BLaER1 (cell line): ENCODE results near the gene COX4I1.
"Not testable (repeated sequence)": the region's sequence is repeated elsewhere in the genome, so short reads cannot be mapped to it uniquely, and the experiment has no call there.

ENCODE experiments used
- H3K27ac ChIP-seq: shearing (Covaris generic); formaldehyde crosslinking; 2 replicates; pipeline ENCODE4 v1.8.1; 2022
- H3K27me3 ChIP-seq: shearing (Covaris generic); formaldehyde crosslinking; 2 replicates; pipeline ENCODE4 v1.8.1; 2022
- H3K36me3 ChIP-seq: shearing (Covaris generic); formaldehyde crosslinking; 2 replicates; pipeline ENCODE4 v1.8.1; 2022
- H3K4me1 ChIP-seq: shearing (Covaris generic); formaldehyde crosslinking; 2 replicates; pipeline ENCODE4 v1.8.1; 2022
- H3K4me2 ChIP-seq: shearing (Covaris generic); formaldehyde crosslinking; 2 replicates; pipeline ENCODE4 v1.8.1; 2022
- H3K4me3 ChIP-seq: shearing (Covaris generic); formaldehyde crosslinking; 2 replicates; pipeline ENCODE4 v1.8.1; 2022
- H3K9ac ChIP-seq: shearing (Covaris generic); formaldehyde crosslinking; 2 replicates; pipeline ENCODE4 v1.8.1; 2022
- H3K9me3 ChIP-seq: shearing (Covaris generic); formaldehyde crosslinking; 2 replicates; pipeline ENCODE4 v1.8.1; 2022
- H4K20me1 ChIP-seq: shearing (Covaris generic); formaldehyde crosslinking; 2 replicates; pipeline ENCODE4 v1.8.1; 2022
- Cebpa-rat ChIP-seq: shearing (Covaris generic); IDR thresholded peaks from 2 replicates; pipeline ENCODE4 v1.8.1; 2022

Gene COX4I1

GRCh38 chr16:85794696-85795095 is 4.8 kb upstream of the COX4I1 start:
- no peak overlapping the region for H3K27ac ChIP-seq
- H3K36me3 ChIP-seq = peaks cover 77% of the 10 kb centered on the region
- peaks cover 95% of the 10 kb centered on the region for H4K20me1 ChIP-seq
- TF ChIP-seq Cebpa-rat = no peak
- no peaks in the 10 kb centered on the region for H3K9me3 ChIP-seq
- H3K9ac ChIP-seq = peak overlapping the region; percentile 8; the same call in 1 of the 2 replicates
- no peaks in the 10 kb centered on the region for H3K27me3 ChIP-seq
- peaks cover 12% of the 10 kb centered on the region for H3K4me1 ChIP-seq
- H3K4me3 ChIP-seq = no peak overlapping the region
- no peak overlapping the region for H3K4me2 ChIP-seq

DNA sequence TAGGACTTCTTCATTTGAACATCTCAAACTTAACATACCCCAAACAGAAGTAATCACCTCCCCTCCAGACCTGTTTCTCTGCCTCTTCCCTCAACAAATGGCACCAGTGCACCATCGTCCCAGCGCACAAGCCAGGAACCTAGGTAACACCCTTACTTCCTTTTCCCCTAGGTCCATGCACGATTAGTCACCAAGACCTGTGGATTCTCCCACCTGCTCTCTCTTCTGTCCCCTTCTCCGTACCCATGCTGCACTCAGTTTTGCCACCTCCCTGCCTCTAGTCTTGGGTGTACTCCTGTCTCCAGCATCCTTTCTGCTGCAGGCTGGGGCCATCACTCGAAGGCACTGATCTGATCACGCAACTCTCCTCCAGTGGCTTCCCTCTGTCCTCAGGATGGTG is 3.3 kb upstream of the COX4I1 start:
- no peak for TF ChIP-seq Cebpa-rat
- Histone ChIP-seq H3K9ac (no peak overlapping the region), H3K36me3 (peaks cover 67% of the 10 kb centered on the region), H3K4me2 (no peak overlapping the region), H3K4me3 (no peak overlapping the region), H4K20me1 (peaks cover 94% of the 10 kb centered on the region), H3K9me3 (no peaks in the 10 kb centered on the region), H3K27me3 (no peaks in the 10 kb centered on the region), H3K27ac (no peak overlapping the region), H3K4me1 (peaks cover 23% of the 10 kb centered on the region)

- H4K20me1 ChIP-seq = peaks cover 94% of the 10 kb centered on the region
- peaks cover 27% of the 10 kb centered on the region for H3K4me1 ChIP-seq
- H3K27ac ChIP-seq = no peak overlapping the region
- no peak overlapping the region for H3K9ac ChIP-seq
- H3K4me2 ChIP-seq = no peak overlapping the region
- no peaks in the 10 kb centered on the region for H3K9me3 ChIP-seq
- TF ChIP-seq Cebpa-rat = no peak
- H3K4me3 ChIP-seq = no peak overlapping the region
- H3K27me3 ChIP-seq = no peaks in the 10 kb centered on the region
- H3K36me3 ChIP-seq = peaks cover 67% of the 10 kb centered on the region
Observed at GRCh38 chr16:85796599-85796998, 2.9 kb upstream of the COX4I1 start.

DNA sequence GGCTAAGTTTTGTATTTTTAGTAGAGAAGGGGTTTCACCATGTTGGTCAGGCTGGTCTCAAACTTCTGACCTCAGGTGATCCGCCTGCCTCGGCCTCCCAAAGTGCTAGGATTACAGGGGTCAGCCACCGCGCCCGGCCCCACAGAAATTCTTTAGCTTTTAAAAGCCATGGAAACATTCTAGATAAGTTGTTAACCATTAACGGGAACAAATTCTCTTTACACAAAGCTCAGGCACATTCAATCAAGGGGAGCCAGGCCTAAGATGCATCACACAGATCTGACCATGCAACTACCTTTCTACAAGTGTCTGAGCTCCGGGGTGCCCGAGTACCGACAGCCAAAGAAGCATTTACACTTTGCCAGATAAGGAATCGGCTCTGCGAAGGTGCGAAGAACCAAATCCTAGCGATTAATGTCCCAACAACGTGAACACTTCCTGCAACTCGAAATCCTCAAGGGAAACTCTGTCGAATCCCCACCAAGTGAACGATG is 1.2 kb upstream of the COX4I1 start:
- peaks cover 67% of the 10 kb centered on the region for H3K36me3 ChIP-seq
- peak overlapping the region; percentile 96 for H3K9ac ChIP-seq
- peak overlapping the region; percentile 94 for H3K27ac ChIP-seq
- H3K4me3 ChIP-seq = peak overlapping the region; percentile 84
- no peak for TF ChIP-seq Cebpa-rat
- H3K9me3 ChIP-seq = no peaks in the 10 kb centered on the region
- H4K20me1 ChIP-seq = peaks cover 94% of the 10 kb centered on the region
- H3K4me1 ChIP-seq = peaks cover 28% of the 10 kb centered on the region
- H3K27me3 ChIP-seq = no peaks in the 10 kb centered on the region
- H3K4me2 ChIP-seq = peak overlapping the region; percentile 99

DNA sequence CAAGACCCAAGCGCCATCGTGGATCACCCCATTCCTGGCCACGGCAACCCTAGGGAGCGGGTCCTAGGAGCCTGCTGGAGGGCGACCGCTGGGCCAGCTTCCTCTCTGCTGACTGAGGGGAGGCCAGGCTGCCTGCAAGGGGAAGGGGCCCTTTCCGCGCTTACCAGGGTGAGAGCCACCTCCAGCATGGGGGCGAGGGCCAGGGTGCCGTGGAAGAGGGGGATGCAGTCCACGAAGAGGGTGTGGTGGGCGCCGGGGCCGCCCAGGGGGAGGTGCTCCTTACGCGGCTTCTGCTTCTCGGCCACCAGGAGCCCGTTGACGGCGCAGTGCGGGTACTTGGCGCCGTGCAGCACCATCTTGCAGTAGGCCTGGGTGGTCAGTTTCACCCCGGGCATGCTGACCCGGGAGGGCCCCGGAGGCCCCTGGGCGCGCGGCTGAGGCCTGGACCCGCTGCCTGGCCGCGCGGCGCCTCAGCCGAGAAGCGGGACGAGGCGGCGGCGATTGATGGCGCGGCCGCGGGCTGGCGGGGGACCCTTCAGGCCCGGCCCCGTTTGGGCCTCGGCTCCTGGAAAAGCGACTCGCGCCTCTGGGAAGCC is 496 bp upstream of the COX4I1 start:
- no peak for TF ChIP-seq Cebpa-rat
- Histone ChIP-seq H3K27me3 (no peaks in the 10 kb centered on the region), H3K27ac (peak overlapping the region; percentile 94), H3K9ac (peak overlapping the region; percentile 96), H3K4me2 (peak overlapping the region; percentile 99), H3K4me1 (peaks cover 28% of the 10 kb centered on the region), H3K9me3 (no peaks in the 10 kb centered on the region), H3K4me3 (peak overlapping the region; percentile 84), H3K36me3 (peaks cover 67% of the 10 kb centered on the region), H4K20me1 (peaks cover 94% of the 10 kb centered on the region)

- Histone ChIP-seq H3K4me1 (peaks cover 28% of the 10 kb centered on the region), H4K20me1 (peaks cover 90% of the 10 kb centered on the region), H3K4me2 (peak overlapping the region; percentile 99), H3K27me3 (no peaks in the 10 kb centered on the region), H3K9ac (peak overlapping the region; percentile 96), H3K27ac (peak overlapping the region; percentile 94), H3K36me3 (peaks cover 67% of the 10 kb centered on the region), H3K9me3 (no peaks in the 10 kb centered on the region), H3K4me3 (peak overlapping the region; percentile 84)
- no peak for TF ChIP-seq Cebpa-rat
Observed at GRCh38 chr16:85800321-85800669, 800 bp downstream of the COX4I1 start.

DNA sequence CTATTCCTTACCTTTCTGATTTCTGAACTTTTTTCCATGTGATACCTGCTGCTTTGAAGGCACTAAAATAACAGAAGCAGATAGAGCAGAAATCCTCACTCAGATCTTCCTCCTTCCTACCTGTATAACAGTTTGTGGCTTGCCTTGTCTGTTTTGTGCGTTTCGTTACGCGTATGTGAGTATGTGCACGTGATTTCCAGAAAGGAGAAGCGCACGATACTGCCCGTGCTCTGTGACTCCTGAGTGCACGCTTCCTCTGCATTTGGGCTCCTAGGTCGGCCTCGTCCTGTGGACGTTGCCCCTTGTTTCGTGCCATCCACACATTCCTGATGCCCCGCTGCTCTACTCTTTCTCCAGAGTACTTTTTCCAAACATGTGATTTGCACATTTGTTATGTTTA is 4.1 kb downstream of the COX4I1 start:
- H3K9ac ChIP-seq = peak overlapping the region; percentile 10; the same call in 1 of the 2 replicates
- H3K9me3 ChIP-seq = peaks cover 4% of the 10 kb centered on the region; the same call in 1 of the 2 replicates
- H4K20me1 ChIP-seq = peaks cover 73% of the 10 kb centered on the region
- no peak for TF ChIP-seq Cebpa-rat
- H3K27ac ChIP-seq = no peak overlapping the region
- H3K27me3 ChIP-seq = no peaks in the 10 kb centered on the region
- H3K4me3 ChIP-seq = no peak overlapping the region
- H3K4me2 ChIP-seq = no peak overlapping the region
- H3K36me3 ChIP-seq = peaks cover 65% of the 10 kb centered on the region
- peaks cover 18% of the 10 kb centered on the region for H3K4me1 ChIP-seq

DNA sequence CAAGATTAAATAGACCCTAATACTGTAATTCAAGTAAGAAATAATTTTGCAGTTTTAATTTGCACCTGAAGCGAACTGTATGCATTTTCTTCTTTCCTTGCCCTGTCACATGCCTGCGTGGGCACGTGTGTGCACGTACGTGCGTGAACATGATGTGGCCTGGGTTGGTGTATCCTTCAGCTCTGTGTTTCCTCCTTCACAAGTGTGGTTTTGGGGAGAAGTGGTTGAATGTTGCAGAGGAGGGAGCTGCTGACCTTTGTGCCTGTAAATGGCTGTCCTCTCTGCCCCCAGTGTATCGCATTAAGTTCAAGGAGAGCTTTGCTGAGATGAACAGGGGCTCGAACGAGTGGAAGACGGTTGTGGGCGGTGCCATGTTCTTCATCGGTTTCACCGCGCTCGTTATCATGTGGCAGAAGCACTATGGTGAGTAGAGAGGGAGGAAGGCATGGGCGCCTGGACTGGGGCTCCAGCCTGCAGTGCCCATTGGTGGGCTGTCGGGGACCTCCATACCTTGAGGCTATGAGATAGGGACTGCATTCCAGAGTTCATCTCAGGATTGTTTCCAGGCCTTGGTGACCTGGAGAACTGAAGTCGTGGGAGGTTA is 6.0 kb downstream of the COX4I1 start:
- Histone ChIP-seq H3K9ac (no peak overlapping the region), H3K4me2 (no peak overlapping the region), H3K9me3 (peaks cover 4% of the 10 kb centered on the region; the same call in 1 of the 2 replicates), H3K4me3 (no peak overlapping the region), H3K27me3 (no peaks in the 10 kb centered on the region), H3K36me3 (peaks cover 65% of the 10 kb centered on the region), H3K27ac (no peak overlapping the region), H3K4me1 (peaks cover 20% of the 10 kb centered on the region), H4K20me1 (peaks cover 59% of the 10 kb centered on the region)
- no peak for TF ChIP-seq Cebpa-rat

GRCh38 chr16:85806539-85806938 is 7.0 kb downstream of the COX4I1 start:
- Histone ChIP-seq H4K20me1 (peaks cover 49% of the 10 kb centered on the region), H3K4me1 (peaks cover 10% of the 10 kb centered on the region; the same call in 1 of the 2 replicates), H3K27ac (no peak overlapping the region), H3K9ac (no peak overlapping the region), H3K9me3 (peaks cover 4% of the 10 kb centered on the region; the same call in 1 of the 2 replicates), H3K4me2 (no peak overlapping the region), H3K36me3 (peaks cover 59% of the 10 kb centered on the region), H3K27me3 (peaks cover 7% of the 10 kb centered on the region), H3K4me3 (no peak overlapping the region)
- no peak for TF ChIP-seq Cebpa-rat

DNA sequence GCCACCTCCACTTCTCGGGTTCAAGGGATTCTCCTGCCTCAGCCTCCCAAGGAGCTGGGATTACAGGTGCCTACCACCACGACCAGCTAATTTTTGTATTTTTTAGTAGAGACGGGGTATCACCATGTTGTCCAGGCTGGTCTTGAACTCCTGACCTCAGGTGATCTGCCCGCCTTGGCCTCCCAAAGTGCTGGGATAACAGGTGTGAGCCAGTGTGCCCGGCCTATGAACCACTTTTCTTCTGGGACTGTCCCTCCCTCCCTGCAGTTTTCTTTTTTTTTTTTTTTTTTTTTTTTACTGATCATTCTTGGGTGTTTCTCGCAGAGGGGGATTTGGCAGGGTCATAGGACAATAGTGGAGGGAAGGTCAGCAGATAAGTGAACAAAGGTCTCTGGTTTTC is 7.8 kb downstream of the COX4I1 start:
- H3K4me2 ChIP-seq, H3K27ac ChIP-seq, H3K9me3 ChIP-seq, H3K4me3 ChIP-seq, H3K9ac ChIP-seq, H3K4me1 ChIP-seq: not testable (repeated sequence)
- Histone ChIP-seq H4K20me1 (peaks cover 41% of the 10 kb centered on the region), H3K36me3 (peaks cover 51% of the 10 kb centered on the region), H3K27me3 (peaks cover 15% of the 10 kb centered on the region)

- not testable (repeated sequence) for H3K9ac ChIP-seq, H3K4me3 ChIP-seq, H3K4me1 ChIP-seq, H3K27ac ChIP-seq, H3K4me2 ChIP-seq, H3K9me3 ChIP-seq
- Histone ChIP-seq H3K27me3 (peaks cover 22% of the 10 kb centered on the region), H4K20me1 (peaks cover 34% of the 10 kb centered on the region), H3K36me3 (peaks cover 43% of the 10 kb centered on the region)
Observed at GRCh38 chr16:85808104-85808503, 8.6 kb downstream of the COX4I1 start.
